Caco-2 (cell line): ENCODE data around the gene SLC3A2. TPM values are rescaled to one million over a fixed set of nuclear protein-coding genes. Genes with fewer than 3 reads are reported as not detected.

Experiments
- BruUV-seq: library from RNA; stranded (reverse); fragments of 400-500 nt; replicated peaks from 2 replicates; lab custom pipeline; 2021; lab: Mats Ljungman, UMichigan
- CTCF ChIA-PET: fragments of 300-600 bp; sonication (Branson Sonifier 250); formaldehyde crosslinking; loops from one replicate; lab custom pipeline; 2022; ENCODE audit warnings: antibody characterized with exemption; lab: Charles Lee
- POLR2A ChIA-PET: fragments of 300-600 bp; sonication (Branson Sonifier 250); formaldehyde crosslinking; loops from one replicate; lab custom pipeline; 2022; ENCODE audit warnings: antibody characterized with exemption; lab: Charles Lee
- DNase-seq, 2 experiments: peaks; one replicate each; pipeline versions ENCODE4 v3.0.0 to v3.0.0-alpha.2; 2020 to 2022
- H3K27me3 ChIP-seq: replicated peaks from 2 replicates; pipeline ENCODE4 v1.6.0; 2011; ENCODE audit warnings: low read length; ENCODE audit not compliant: control insufficient read depth, insufficient read depth
- H3K36me3 ChIP-seq: 2 replicates; pipeline ENCODE4 v1.5.1; 2011; ENCODE audit warnings: low read length; ENCODE audit not compliant: control insufficient read depth, insufficient read depth
- H3K4me1 ChIP-seq: fragments of 250-450 bp; sonication (Bioruptor Pico); 2 replicates; pipeline ENCODE4 v1.5.1; 2020; ENCODE audit warnings: mild to moderate bottlenecking
- H3K4me3 ChIP-seq: 2 replicates; pipeline ENCODE4 v1.5.1; 2011; ENCODE audit warnings: low read depth, mild to moderate bottlenecking, control low read depth, low read length
- H3K9me3 ChIP-seq: fragments of 250-450 bp; sonication (Bioruptor Pico); 2 replicates; pipeline ENCODE4 v1.5.1; 2020; ENCODE audit warnings: mild to moderate bottlenecking, moderate library complexity
- H3K27ac Mint-ChIP-seq: one replicate; pipeline ENCODE4 v1.8.0; 2022; ENCODE audit warnings: mixed read lengths; ENCODE audit not compliant: unreplicated experiment
- H3K27me3 Mint-ChIP-seq: one replicate; pipeline ENCODE4 v1.8.0; 2022; ENCODE audit warnings: mixed read lengths; ENCODE audit not compliant: insufficient read depth, unreplicated experiment
- H3K36me3 Mint-ChIP-seq: one replicate; pipeline ENCODE4 v1.8.0; 2022; ENCODE audit warnings: mild to moderate bottlenecking, mixed read lengths; ENCODE audit not compliant: insufficient read depth, unreplicated experiment
- H3K4me1 Mint-ChIP-seq: one replicate; pipeline ENCODE4 v1.8.0; 2022; ENCODE audit warnings: low read depth, mixed read lengths; ENCODE audit not compliant: unreplicated experiment
- H3K4me3 Mint-ChIP-seq: one replicate; pipeline ENCODE4 v1.8.0; 2022; ENCODE audit warnings: mild to moderate bottlenecking, moderate library complexity, mixed read lengths; ENCODE audit not compliant: unreplicated experiment
- H3K9me3 Mint-ChIP-seq: one replicate; pipeline ENCODE4 v1.8.0; 2022; ENCODE audit warnings: mixed read lengths; ENCODE audit not compliant: unreplicated experiment
- CTCF ChIP-seq, 2 experiments: fragments of 200-600 bp in 1 of 2; IDR thresholded peaks; 1 replicate in 1 of 2; 2 replicates in 1 of 2; pipeline versions ENCODE4 v1.5.1 to v1.8.0; 2011 to 2022; ENCODE audit warnings: antibody characterized with exemption in 1 of 2, control low read depth in 1 of 2, inconsistent platforms in 1 of 2, low read depth in 1 of 2, low read length in 1 of 2, mild to moderate bottlenecking in 1 of 2, moderate library complexity in 1 of 2; ENCODE audit not compliant: insufficient read depth in 1 of 2, severe bottlenecking in 1 of 2, unreplicated experiment in 1 of 2
- intact Hi-C: fragments of 100-400 bp; cut with micrococcal nuclease; formaldehyde crosslinking; loops from one replicate; pipeline ENCODE4 v1.10.0; 2022; ENCODE audit not compliant: unreplicated experiment
- total RNA-seq: library from RNA; stranded (reverse); gene quantifications from 2 replicates; pipeline ENCODE4 v1.2.3, GENCODE V29; 2022

Gene SLC3A2
- total RNA-seq, 1 experiment from 2014 or later, result 879 TPM

GRCh38 chr11:62919898-62920640 is 39.4 kb downstream of the SLC3A2 start:
- H3K4me3 ChIP-seq, result no peak overlapping the region
- peaks cover 17% of the 10 kb centered on the region for H3K4me1 ChIP-seq
- H3K36me3 ChIP-seq, result no peaks in the 10 kb centered on the region; the same call in 1 of the 2 replicates
- intact Hi-C loops, result no loop called here
- ChIA-PET POLR2A (no interaction called here), CTCF (interaction anchor here (0.5 to 2.5 kb wide), 3 partner anchors 11 to 190 kb away, joined by 3 to 11 read pairs (median 4); no protein-coding TSS in a partner anchor)
- TF ChIP-seq CTCF (IDR thresholded peaks at IDR 0.05; ENCODE audit: insufficient read depth in 1 of 2, low read depth in 1 of 2, low read length in 1 of 2, severe bottlenecking in 1 of 2, unreplicated experiment in 1 of 2), result no peak
- H3K4me1 Mint-ChIP-seq, result peaks cover 11% of the 10 kb centered on the region
- no peaks in the 10 kb centered on the region for H3K27me3 ChIP-seq
- H3K9me3 ChIP-seq, result no peaks in the 10 kb centered on the region
- H3K4me3 Mint-ChIP-seq, result no peak overlapping the region
- H3K9me3 Mint-ChIP-seq, result no peaks in the 10 kb centered on the region
- no TSS peak for BruUV-seq
- DNase-seq, result peak in 1 of 2 experiments; percentile 61
- no peaks in the 10 kb centered on the region for H3K36me3 Mint-ChIP-seq
- H3K27ac Mint-ChIP-seq, result peak overlapping the region; percentile 13
- no peaks in the 10 kb centered on the region for H3K27me3 Mint-ChIP-seq

- Mint-ChIP-seq H3K4me3 (no peak within 1 kb of the TSS), H3K4me1 (peaks cover 11% of the 10 kb centered on the region), H3K27ac (no peak within 1 kb of the TSS), H3K36me3 (no peaks in the 10 kb centered on the region), H3K27me3 (no peaks in the 10 kb centered on the region), H3K9me3 (no peaks in the 10 kb centered on the region)
- no peaks in the 10 kb centered on the region for H3K9me3 ChIP-seq
- TF ChIP-seq CTCF (IDR thresholded peaks at IDR 0.05; ENCODE audit: insufficient read depth in 1 of 2, low read depth in 1 of 2, low read length in 1 of 2, severe bottlenecking in 1 of 2, unreplicated experiment in 1 of 2), result no peak
- H3K36me3 ChIP-seq, result no peaks in the 10 kb centered on the region; the same call in 1 of the 2 replicates
- ChIA-PET CTCF (no interaction called here), POLR2A (no interaction called here)
- no TSS peak for BruUV-seq
- intact Hi-C loops, result no loop called here
- peaks cover 17% of the 10 kb centered on the region for H3K4me1 ChIP-seq
- no peak within 1 kb of the TSS for H3K4me3 ChIP-seq
- DNase-seq, result no peak
- no peaks in the 10 kb centered on the region for H3K27me3 ChIP-seq
Observed at GRCh38 chr11:62921201-62921572, 40.5 kb downstream of the SLC3A2 start, which contains the start of gene CHRM1. TSS of gene CHRM1 (minus strand) at chr11:62921363. CDS start at chr11:62911100, 10,263 bp downstream.

- H3K9me3 Mint-ChIP-seq, result no peaks in the 10 kb centered on the region
- BruUV-seq, result no TSS peak
- Histone ChIP-seq H3K4me3 (no peak overlapping the region), H3K27me3 (no peaks in the 10 kb centered on the region), H3K36me3 (no peaks in the 10 kb centered on the region; the same call in 1 of the 2 replicates), H3K4me1 (peaks cover 17% of the 10 kb centered on the region), H3K9me3 (no peaks in the 10 kb centered on the region)
- no peak for TF ChIP-seq CTCF (IDR thresholded peaks at IDR 0.05; ENCODE audit: insufficient read depth in 1 of 2, low read depth in 1 of 2, low read length in 1 of 2, severe bottlenecking in 1 of 2, unreplicated experiment in 1 of 2)
- peaks cover 11% of the 10 kb centered on the region for H3K4me1 Mint-ChIP-seq
- intact Hi-C loops, result no loop called here
- no peak for DNase-seq
- no peaks in the 10 kb centered on the region for H3K27me3 Mint-ChIP-seq
- no peak overlapping the region for H3K27ac Mint-ChIP-seq
- H3K4me3 Mint-ChIP-seq, result no peak overlapping the region
- POLR2A ChIA-PET, result no interaction called here
- CTCF ChIA-PET, result interaction anchor here (0.6 kb wide), 1 partner anchor 98 kb away, joined by 3 read pairs; no protein-coding TSS in a partner anchor
- no peaks in the 10 kb centered on the region for H3K36me3 Mint-ChIP-seq
Observed at GRCh38 chr11:62921573-62922188, 41.0 kb downstream of the SLC3A2 start.
